Stimulated activated CD4-positive, alpha-beta T cell treated with anti-CD3 and anti-CD28 coated beads, Interleukin-15, amount 100 ng/mL, for 24 hours (primary cell): Measurements from ENCODE around the gene ADK.
"Not testable (repeated sequence)": the region's sequence is repeated elsewhere in the genome, so short reads cannot be mapped to it uniquely, and the experiment has no call there.

Experiments
- DNase-seq: peaks from one replicate; pipeline ENCODE4 v3.0.0-alpha.2; 2020

Gene ADK

DNA sequence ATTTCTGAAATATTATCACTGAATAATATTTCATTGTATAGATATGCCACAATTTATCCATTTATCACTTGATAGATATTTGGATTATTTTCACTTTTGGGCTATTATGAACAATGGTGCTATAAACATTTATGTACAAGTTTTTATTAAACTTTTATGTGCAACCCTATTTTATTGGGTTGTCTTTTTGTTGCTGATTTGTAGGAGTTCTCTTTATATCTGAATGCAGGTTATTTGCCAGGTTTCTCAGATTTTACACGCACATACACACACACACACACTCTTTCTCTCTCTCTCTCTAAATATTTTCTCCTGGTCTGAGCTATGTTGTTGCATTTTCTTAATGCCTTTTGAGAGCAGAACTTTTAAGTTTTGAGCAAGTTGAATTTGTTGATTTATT is 36.2 kb downstream of the ADK start:
- no peak for DNase-seq

DNA sequence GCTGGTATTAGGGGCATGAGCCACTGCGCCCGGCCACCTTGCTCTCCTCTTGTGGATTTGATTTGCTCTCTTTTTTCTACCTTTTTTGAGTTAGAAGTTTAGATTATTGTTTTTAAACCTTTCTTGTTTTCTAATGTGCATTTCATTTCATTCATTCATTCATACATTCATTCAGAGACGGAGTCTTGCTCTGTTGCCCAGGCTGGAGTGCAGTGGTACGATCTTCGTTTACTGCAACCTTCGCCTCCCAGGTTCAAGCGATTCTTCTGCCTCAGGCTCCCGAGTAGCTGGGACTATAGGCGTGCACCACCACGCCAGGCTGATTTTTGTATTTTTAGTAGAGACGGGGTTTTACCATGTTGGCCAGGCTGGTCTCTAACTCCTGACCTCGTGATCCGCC is 37.6 kb downstream of the ADK start:
- not testable (repeated sequence) for DNase-seq

DNA sequence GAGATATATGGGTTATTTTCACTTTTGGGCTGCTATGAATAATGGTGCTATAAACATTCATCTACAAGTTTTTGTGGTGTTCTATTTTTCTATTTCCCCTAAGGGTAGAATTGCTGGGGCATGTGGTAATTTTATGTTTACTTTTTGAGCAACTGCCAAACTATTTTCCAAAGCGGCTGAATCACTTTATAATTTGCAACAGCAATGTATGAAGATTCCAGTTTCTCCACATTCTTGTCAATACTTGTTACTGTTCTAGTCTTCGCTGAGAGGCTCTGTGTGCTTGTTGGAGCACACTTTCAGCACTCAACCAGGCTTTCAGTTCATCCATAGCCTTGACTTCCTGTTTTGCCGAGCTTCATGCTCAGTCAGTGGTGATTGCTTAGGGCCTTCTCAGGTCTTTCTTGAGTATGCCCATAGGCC is 39.0 kb downstream of the ADK start:
- no peak for DNase-seq

DNA sequence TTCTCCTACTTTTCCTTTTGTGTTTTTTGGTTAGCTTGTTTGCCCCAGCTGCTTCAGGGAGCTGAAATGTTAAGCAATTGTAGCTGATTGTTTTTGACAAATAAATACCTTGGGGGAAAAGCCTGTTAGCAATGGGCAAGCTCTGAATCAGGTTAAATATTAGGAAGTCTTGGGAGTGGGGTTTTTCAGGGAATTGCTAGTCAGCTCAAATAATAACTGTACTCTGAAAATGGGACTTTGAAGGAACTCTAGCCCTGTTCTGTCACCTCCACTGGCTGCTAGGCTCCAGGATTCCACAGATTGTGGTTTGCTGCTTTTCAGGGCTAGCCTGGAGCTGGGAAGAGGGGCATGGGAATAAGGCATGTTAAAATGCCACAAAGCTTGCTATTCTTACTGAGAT is 39.5 kb downstream of the ADK start:
- DNase-seq, result no peak

DNA sequence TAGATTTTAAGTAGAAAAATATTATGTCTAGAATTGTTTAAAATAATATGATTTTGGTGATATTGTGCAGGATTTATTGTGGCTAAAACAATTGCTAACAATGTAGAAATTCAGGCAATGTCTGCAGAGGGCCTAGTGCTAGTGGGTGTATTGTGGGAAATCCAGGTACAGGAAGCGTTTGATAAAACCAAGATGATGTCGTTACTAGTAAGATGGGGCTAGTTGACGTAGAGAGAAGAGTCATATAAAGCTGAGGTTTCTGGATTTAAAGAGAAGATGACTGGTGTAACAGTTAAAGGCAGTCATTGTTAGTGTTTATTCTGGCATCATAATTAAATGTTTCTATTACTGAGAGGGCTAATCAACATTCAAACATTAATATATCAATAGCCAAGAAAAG is 43.5 kb downstream of the ADK start:
- no peak for DNase-seq

DNA sequence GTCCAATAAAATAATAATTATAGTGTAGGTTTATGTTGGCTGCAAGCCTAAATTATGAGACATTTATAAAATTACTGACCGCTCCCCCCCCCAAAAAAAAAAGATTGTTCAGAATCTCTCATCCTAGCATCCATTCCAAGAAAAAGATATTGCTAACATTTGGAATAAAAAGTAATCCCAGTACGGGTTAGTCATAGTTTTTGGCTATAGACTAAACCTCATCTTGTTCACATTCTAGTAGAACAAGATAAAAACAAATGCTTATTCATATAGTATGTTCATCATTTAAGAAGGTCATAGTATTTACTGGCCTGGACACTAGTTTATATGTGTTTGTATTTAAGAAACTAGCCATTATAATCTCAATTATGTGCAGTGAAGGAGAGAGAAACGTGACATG is 44.0 kb downstream of the ADK start:
- DNase-seq, result no peak

DNA sequence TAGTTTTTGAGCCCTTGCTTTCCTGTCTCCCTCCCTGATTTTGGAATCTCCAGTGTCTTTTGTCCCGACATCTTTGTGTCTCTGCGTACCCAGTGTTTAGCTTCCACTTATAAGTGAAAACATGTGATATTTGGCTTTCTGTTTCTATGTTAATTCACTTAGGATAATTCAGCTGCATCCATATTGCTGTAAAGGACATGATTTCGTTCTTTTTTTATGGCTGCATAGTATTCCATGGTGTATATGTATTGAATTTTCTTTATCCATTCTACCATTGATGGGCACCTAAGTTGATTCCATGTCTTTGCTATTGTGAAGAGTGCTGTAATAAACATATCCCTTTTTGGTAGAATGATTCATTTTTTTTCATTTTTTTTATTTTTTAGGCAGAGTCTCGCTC is 48.3 kb downstream of the ADK start:
- DNase-seq, result no peak

DNA sequence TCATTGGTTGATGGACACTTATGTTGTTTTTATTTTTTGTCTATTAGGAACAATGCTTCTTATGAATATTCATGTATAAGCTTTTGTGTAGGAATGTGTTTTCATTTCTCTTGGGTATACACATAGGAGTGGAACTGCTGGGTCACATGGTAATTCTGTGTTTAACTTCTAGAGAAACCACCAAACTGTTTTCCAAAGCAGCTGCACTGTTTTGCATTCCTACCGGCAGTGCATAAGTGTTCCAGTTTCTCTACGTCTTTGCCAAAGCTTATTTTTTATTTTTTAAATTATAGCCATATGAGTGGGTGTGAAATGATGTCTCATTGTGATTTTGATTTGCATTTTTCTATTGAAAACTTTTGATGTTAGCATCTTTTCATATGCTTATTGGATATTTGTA is 51.3 kb downstream of the ADK start:
- DNase-seq, result no peak

DNA sequence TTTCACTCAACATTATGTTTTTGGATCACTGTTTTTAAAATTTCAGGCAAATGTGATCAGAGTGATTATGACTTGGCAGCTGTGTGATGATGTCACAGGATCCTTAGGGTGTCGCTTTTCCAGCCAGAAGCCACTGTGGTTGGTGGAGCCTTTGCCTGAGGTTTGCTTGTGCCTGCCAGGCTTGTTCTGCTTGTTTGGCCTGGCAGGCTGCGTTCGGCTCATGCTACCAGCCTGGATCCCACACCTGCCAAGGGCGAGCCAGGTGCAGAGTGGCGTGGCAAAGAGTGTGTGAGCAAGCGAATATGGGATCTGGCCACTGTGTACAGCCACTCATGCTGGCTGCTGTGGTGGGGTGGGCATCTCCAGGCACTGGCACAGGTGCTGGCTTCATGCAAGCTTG is 55.7 kb downstream of the ADK start:
- no peak for DNase-seq

DNA sequence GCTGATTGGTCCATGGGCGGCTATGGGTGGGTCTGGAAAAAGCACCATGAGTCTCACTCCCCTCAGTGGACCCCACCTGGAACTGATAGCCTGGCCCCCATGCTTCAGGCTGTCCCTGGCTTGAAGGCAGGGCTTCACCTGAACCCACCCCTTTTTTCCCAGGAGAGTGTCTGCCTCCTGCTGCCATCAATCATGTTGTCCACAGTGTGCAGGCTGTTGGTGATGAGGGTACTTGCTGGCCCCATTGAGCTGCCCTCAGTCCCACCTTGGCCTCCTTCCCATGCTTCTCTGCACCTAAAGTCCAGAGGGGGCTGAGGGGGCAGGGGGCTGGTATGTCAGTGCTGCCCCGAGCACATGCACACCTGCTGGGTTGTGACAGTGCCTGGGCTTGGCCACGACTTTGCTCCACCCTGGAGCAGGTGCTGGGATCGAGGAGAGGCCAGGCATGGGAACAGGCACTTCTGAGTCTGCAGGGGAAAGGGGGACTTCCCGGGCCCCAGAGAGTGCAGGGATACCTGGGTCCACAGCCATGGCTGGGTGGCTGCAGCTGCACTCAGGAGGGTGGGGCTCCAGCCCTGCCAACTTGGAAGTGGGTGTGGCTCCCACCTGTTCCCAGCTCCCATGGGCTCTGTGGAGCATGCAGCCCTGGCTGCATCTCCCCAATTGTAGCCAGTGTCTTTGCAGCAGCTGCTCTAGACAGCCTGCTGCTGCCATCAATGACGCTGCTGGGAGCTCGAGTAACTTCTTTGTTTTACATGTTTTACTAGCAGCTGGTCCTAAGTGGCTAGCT is 56.9 kb downstream of the ADK start:
- no peak for DNase-seq

DNA sequence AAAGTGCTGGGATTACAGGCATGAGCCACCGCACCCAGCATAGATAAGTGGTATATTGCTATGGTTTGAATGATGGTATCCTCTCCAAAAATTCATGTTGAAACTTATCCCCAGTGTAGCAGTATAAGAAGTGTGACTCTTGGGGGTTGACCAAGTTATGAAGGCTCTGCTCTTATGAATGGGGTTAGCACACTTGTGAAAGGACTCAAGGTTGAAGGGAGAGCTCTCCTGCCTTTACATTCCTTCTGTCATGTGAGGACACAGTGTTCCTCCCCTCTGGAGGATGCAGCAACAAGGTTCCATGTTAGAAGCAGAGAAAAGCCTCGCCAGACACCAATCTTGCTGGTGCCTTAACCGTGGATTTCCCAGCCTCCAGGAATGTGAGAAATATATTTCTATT is 58.0 kb downstream of the ADK start:
- no peak for DNase-seq

DNA sequence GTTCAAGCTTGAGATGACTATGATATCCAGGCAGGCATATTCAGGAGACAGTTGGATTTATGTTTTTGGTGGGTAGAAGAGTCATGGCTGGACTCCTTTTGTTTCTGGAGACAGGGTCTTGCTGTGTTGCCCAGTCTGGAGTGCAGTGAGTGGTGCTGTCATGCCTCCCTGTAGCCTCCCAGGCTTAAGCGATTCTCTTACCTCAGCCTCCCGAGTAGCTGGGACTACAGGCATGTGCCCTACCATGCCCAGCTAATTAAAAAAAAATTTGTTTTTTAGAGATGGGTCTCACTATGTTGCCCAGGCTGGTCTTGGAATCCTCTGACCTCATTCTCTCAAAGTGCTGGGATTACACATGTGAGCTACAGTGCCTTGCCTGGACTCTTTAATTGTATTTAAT is 62.0 kb downstream of the ADK start:
- no peak for DNase-seq

DNA sequence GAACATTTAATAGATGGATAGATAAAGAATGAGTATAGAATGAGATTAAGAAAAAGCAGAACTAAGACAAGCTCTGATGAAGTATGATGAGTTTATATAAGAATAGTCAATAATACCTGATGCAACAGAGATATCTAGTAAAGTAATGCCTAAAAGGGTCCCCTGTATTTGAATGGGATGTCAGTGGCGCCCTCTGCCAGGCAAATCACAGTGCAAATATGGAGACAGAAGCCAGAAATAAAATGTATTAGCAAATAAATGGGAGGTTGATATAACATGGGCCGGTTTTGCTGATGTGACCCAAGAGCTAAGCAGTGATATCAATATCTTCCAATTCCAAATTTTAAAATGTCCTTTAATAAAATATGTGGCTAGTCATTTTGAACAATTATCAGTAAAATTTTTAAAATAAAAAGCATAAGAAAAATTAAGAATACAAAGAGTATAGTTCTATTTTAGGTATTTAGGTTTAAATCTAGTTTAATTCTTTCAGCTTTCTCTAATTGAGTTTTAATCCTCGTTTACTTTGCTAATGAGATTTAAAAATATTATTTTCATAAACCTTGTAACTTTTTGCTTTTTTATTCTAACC is 62.6 kb downstream of the ADK start:
- peak; percentile 44 for DNase-seq

DNA sequence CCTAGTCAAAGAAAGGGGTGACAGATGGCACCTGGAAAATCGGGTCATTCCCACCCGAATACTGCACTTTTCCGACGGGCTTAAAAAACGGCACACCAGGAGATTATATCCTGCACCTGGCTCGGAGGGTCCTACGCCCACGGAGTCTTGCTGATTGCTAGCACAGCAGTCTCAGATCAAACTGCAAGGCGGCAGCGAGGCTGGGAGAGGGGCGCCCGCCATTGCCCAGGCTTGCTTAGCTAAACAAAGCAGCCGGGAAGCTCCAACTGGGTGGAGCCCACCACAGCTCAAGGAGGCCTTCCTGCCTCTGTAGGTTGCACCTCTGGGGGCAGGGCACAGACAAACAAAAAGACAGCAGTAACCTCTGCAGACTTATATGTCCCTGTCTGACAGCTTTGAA is 66.1 kb downstream of the ADK start:
- not testable (repeated sequence) for DNase-seq

DNA sequence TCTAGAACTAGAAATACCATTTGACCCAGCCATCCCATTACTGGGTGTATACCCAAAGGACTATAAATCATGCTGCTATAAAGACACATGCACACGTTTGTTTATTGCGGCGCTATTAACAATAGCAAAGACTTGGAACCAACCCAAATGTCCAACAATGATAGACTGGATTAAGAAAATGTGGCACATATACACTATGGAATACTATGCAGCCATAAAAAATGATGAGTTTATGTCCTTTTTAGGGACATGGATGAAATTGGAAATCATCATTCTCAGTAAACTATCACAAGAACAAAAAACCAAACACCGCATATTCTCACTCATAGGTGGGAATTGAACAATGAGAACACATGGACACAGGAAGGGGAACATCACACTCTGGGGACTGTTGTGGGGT is 71.4 kb downstream of the ADK start:
- DNase-seq, result not testable (repeated sequence)

DNA sequence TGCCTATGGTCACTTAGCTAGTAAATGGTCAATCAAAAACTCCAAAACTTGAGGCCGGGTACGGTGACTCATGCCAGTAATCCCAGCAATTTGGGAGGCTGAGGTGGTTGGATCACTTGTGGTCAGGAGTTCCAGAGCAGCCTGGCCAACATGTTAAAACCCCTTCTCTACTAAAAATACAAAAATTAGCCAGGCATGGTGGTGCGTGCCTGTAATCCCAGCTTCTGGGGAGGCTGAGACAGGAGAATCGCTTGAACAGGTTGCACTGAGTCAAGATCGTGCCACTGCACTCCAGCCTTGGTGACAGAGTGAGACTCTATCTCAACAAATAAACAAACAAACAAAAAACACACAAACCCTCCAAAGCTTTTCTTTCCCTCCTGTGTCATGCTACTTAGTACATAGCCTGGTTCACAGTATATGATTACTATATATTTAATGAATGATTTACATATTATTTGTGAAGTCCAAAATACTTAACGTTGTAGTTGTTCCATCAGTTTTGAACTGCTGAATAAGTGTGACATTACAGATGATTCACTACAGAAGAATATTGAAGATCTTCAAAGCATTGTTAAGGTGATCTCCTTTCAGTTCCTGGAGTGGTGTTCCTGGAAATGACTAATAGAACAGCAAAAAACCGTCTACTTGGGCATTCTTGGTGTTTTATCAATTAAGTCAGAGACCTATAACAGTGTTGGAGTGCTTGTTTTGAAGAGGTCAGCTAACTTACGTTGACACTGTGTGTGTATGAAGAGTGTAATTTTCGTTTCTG is 72.9 kb downstream of the ADK start:
- DNase-seq, result no peak

DNA sequence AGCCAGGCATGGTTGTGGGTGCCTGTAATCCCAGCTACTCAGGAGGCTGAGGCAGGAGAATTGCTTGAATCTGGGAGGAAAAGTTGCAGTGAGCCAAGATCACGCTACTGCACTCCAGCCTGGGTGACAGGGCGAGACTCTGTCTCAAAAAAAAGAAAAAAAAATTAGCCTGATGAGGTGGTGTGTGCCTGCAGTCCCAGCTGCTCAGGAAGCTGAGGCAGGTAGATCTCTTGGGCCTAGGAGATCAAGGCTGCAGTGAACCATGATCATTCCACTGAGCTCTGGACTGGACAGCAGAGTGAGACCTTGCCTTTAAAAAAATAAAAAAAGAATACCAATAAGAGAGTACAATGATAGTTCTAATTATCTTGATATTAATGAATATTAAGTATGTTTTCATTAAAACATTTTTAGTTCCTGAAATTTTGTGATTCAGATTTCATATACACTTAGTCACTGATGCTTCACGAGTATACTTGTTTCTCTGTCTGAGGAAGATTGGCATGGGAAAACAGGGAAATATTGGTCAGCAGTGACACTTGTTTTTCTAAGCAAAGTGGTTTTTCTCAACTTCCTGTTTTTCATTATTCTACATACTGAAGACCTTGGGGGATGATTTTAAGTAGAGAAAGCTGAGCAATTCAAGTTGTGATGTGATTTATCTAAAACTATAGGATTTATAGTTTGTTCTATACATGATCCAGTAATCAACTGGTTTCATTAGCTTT is 76.8 kb downstream of the ADK start:
- DNase-seq, result no peak

DNA sequence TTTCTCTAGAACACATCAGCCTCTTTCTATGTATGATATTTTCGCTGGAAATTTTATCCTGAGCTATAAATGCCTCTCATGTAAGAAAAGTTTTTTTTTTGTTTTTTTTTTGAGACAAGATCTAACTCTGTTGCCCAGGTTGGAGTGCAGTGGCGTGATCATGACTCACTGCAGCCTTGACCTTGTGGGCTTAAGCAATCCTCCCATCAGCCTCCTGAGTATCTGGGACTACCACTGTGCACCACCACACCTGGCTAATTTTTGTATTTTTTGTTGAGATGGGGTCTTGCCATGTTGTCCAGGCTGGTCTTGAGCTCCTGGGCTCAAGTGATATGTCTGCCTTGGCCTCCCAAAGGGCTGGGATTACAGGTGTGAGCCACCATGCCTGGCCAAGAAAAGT is 80.4 kb downstream of the ADK start:
- DNase-seq, result no peak

DNA sequence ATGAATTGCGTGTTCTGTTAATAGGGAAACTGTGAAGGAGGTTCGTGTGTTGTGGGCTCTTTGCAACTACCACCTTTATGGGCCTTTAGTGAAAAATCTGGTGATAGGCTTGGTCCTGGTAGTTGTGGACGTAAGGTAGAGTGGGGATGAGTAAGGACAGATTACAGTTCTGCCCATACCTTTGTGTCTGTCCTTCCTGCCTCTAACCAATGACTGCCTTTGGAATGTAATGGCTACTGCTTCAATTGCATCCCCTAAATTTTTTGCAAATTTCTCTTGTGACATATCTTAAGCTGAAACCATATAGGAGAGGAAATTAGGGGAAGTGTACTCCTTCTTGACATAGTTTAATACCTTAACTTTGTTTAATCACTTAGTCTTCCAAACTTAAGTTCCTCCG is 82.3 kb downstream of the ADK start:
- DNase-seq, result no peak

DNA sequence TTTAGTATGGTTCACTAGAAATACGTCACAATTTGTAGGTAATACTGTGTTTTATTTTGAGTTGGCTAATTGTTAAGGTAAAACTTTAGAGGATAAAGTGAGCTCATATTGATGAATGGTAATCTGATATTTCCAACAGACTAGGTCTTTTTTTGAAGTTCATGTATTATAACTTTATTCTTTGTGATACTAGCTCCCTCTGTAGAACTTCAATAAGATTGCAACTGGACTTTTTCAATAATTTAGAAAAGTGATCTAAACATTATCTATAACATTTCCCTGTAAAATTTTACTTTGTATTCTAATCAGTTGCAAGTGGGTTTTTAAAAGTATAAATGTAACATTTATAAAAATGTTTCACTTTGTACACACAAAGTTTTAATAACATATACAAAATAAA is 83.5 kb downstream of the ADK start:
- DNase-seq, result no peak

DNA sequence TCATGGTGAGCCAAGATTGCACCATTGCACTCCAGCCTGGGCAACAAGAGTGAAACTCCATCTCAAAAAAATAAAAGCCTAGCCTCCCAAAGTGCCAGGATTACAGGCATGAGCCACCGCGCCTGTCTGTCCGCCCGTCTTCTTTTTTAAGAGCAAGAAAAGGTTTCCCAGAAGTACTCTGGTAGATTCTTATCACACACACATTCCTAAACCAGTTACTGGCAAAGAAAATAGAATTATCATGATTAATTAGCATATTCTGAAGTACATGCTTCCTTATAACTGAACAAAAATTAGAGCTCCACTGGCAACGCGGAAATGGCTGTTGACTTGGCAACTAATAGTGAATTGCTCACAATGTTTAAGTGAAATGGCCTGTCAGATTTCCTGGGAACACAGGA is 87.0 kb downstream of the ADK start:
- DNase-seq, result no peak

DNA sequence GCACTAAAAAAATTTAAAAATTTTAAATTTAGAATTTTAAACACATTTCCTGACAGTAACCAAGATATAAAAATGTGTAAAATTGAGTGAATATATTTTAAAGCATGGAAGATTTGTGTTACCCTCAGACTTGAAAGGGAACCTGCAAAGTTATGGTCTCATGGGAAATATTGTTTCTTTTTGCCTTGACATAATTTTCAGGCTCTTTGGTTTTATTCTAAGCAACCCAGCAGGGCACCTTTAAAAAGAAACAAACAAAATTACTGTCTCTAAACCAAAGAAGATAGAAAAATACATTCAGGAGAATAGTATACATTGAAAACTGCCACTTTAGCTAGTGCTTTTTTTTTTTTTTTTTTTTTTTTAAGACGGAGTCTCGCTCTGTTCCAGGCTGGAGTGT is 87.5 kb downstream of the ADK start:
- no peak for DNase-seq

DNA sequence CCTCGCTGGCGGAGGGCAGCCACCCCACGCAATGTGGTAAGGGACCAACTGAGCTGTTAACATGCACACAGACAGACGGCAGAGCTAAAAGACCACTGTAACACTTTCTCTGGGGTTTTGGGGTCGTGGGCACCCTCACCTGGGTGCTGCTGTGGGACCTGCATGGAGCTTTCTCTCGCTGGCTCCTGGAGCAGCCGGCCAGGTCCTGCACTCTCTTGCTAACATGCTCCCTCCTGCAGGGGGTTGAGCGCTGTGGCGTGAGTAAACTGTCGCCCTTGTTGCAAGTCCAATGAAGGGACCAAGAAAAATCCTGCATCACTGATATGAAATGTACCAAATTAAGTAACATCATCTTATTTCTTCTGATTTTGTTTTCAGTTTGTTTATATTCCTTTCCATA is 92.0 kb downstream of the ADK start:
- DNase-seq, result no peak
